ENCODE results near the gene GNB1L. TPM values are rescaled to one million over a fixed set of nuclear protein-coding genes. Genes with fewer than 3 reads are reported as not detected.

Gene GNB1L
- total and polyA plus RNA-seq, 2 donors (not counting 1 experiment from before 2014, with no cell fraction given): 6.6 to 12.1 TPM

DNA sequence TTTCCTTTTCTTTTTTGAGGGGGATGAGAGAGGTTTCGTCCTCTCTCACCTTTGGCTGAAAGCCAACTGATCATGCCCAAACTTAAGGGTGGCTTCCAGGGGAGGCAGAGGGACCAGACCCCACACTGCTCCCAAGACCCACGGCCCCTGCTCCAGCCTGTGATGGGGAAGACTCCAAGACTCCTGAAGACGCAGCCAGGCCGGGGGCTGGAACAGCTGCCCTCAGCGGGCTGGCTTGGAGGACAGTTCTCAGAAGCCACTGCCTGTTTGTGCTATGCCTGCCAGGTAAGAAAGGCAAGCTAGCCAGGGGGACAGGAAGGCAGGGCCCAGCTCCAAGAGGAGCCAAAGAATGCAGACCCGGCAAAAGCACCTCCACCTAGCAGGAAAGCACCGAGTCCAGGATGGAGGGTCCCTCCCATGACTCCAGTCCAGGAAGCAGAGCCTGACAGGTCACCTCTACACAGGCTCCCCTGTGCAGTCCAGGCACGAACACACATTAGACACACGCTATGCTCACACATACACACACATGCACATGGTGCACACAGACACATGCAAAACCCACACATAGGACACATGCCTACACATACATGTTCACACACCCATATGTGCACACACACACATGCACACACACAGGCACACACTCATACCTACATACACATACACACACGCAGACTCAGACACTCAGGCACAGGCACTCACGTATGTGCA, 31.3 kb downstream of the GNB1L start:
- Histone ChIP-seq H3K79me2 (ENCODE audit: control insufficient read depth, insufficient read depth, low read length) (peaks cover 8% of the 10 kb centered on the region), H3K27me3 (replicated peaks in 1 of 4; ENCODE audit: control extremely low read depth in 1 of 4, control insufficient read depth in 3 of 4, insufficient read depth in 4 of 4, low read length in 3 of 4) (no peaks in the 10 kb centered on the region), H3K27ac (ENCODE audit: low read length in 2 of 2) (no peak overlapping the region), H3K9ac (ENCODE audit: low read length) (no peak overlapping the region), H3K4me1 (ENCODE audit: control insufficient read depth in 2 of 2, insufficient read depth in 2 of 2, low read length in 2 of 2) (no peaks in the 10 kb centered on the region), H3K4me2 (replicated peaks; ENCODE audit: low read depth, low read length, poor library complexity, severe bottlenecking) (no peak overlapping the region), H2AFZ (ENCODE audit: insufficient read depth, low read depth, low read length, poor library complexity, severe bottlenecking) (no peak overlapping the region), H3K4me3 (ENCODE audit: control extremely low read depth in 1 of 5, extremely low read depth in 1 of 5, insufficient read depth in 1 of 5, low read depth in 2 of 5, low read length in 4 of 5) (no peak overlapping the region), H3K36me3 (replicated peaks in 1 of 2; ENCODE audit: control extremely low read depth in 1 of 2, control insufficient read depth in 1 of 2, extremely low read depth in 1 of 2, insufficient read depth in 2 of 2, low read length in 1 of 2) (peaks cover 0 to 5% of the 10 kb centered on the region in 2 experiments), H4K20me1 (ENCODE audit: control insufficient read depth, insufficient read depth, low read length, poor library complexity, severe bottlenecking) (no peaks in the 10 kb centered on the region), H3K9me3 (ENCODE audit: control extremely low read depth in 1 of 3, control insufficient read depth in 2 of 3, insufficient read depth in 1 of 3, low read length in 2 of 3) (no peaks in the 10 kb centered on the region)
- ATAC-seq (ENCODE audit: low read depth): no peak
- ChIA-PET CTCF (interaction anchor here (0.6 kb wide), 1 partner anchor 125 kb away, joined by 3 read pairs; no protein-coding TSS in a partner anchor), POLR2A (no interaction called here)
- no peaks in the 10 kb centered on the region for H3K27me3 Mint-ChIP-seq
- no peak overlapping the region for H3K27ac Mint-ChIP-seq
- no peak for DNase-seq
- WGBS (ENCODE audit: insufficient coverage): 90% methylated on average over 11 of the region's 11 CpGs
- TF ChIP-seq, protein P1, sequence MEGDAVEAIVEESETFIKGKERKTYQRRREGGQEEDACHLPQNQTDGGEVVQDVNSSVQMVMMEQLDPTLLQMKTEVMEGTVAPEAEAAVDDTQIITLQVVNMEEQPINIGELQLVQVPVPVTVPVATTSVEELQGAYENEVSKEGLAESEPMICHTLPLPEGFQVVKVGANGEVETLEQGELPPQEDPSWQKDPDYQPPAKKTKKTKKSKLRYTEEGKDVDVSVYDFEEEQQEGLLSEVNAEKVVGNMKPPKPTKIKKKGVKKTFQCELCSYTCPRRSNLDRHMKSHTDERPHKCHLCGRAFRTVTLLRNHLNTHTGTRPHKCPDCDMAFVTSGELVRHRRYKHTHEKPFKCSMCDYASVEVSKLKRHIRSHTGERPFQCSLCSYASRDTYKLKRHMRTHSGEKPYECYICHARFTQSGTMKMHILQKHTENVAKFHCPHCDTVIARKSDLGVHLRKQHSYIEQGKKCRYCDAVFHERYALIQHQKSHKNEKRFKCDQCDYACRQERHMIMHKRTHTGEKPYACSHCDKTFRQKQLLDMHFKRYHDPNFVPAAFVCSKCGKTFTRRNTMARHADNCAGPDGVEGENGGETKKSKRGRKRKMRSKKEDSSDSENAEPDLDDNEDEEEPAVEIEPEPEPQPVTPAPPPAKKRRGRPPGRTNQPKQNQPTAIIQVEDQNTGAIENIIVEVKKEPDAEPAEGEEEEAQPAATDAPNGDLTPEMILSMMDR (IDR thresholded peaks at IDR 0.05): no peak
- TF ChIP-seq EZH2 (IDR thresholded peaks at IDR 0.05; ENCODE audit: borderline replicate concordance, insufficient read depth, low read depth, low read length, poor library complexity, severe bottlenecking): no peak
- intact Hi-C loops (cut with micrococcal nuclease): no loop called here
- no peak overlapping the region for H3K4me3 Mint-ChIP-seq
- no peaks in the 10 kb centered on the region for H3K9me3 Mint-ChIP-seq (ENCODE audit: insufficient read depth)
- H3K4me1 Mint-ChIP-seq: peaks cover 1% of the 10 kb centered on the region

DNA sequence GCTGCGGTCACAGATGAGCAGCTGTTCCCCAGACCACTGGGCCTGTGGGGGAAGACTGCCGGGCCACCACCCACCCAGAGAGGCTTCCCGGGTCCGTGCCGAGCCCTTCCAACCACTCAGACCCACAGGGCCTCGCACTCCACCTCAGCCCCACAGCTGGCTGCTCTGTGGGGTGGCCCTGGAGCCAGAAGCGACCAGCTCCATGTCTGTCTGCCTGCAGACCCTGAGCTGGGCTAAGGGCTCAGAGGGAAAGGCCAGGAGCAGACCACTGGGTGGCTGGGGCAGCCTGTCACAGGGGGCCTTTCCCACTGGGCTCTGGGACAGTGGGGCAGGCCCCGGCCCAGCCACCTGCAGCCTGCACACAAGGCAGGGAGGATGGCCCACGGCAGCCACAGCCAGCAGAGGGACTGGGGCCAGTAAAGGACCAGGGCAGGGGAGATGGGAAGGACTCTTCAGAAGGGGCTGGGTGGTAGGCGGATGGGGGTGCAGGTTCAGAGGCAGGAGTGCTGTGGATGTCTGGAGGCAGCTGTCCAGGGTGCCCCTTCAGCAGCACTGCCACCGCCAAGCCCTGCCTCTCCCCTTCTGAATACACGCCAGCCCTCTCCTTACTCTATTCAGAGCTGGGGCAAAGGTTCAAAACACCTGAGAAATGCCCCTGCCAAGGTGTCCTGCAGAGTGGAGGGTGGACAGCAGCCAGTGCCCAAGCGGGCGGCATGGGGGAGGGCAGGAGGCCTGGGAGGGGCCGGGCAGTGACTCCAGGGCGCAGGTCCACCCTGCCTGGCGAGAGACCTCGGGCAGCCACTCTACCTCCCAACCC, 32.2 kb downstream of the GNB1L start:
- H3K36me3 ChIP-seq (replicated peaks in 1 of 2; ENCODE audit: control extremely low read depth in 1 of 2, control insufficient read depth in 1 of 2, extremely low read depth in 1 of 2, insufficient read depth in 2 of 2, low read length in 1 of 2): peaks cover 0 to 5% of the 10 kb centered on the region in 2 experiments
- Mint-ChIP-seq H3K27ac (no peak overlapping the region), H3K9me3 (ENCODE audit: insufficient read depth) (no peaks in the 10 kb centered on the region), H3K4me1 (peaks cover 1% of the 10 kb centered on the region), H3K4me3 (no peak overlapping the region), H3K27me3 (no peaks in the 10 kb centered on the region)
- no peak for ATAC-seq (ENCODE audit: low read depth)
- no peak overlapping the region for H3K4me2 ChIP-seq (replicated peaks; ENCODE audit: low read depth, low read length, poor library complexity, severe bottlenecking)
- H3K79me2 ChIP-seq (ENCODE audit: control insufficient read depth, insufficient read depth, low read length): peaks cover 8% of the 10 kb centered on the region
- H3K27ac ChIP-seq (ENCODE audit: low read length in 2 of 2): no peak overlapping the region
- no peak overlapping the region for H3K4me3 ChIP-seq (ENCODE audit: control extremely low read depth in 1 of 5, extremely low read depth in 1 of 5, insufficient read depth in 1 of 5, low read depth in 2 of 5, low read length in 4 of 5)
- H2AFZ ChIP-seq (ENCODE audit: insufficient read depth, low read depth, low read length, poor library complexity, severe bottlenecking): no peak overlapping the region
- ChIA-PET POLR2A (no interaction called here), CTCF (interaction anchor here (0.6 kb wide), 1 partner anchor 126 kb away, joined by 3 read pairs; no protein-coding TSS in a partner anchor)
- H3K27me3 ChIP-seq (replicated peaks in 1 of 4; ENCODE audit: control extremely low read depth in 1 of 4, control insufficient read depth in 3 of 4, insufficient read depth in 4 of 4, low read length in 3 of 4): no peaks in the 10 kb centered on the region
- intact Hi-C loops (cut with micrococcal nuclease): no loop called here
- H3K4me1 ChIP-seq (ENCODE audit: control insufficient read depth in 2 of 2, insufficient read depth in 2 of 2, low read length in 2 of 2): no peaks in the 10 kb centered on the region
- DNase-seq: no peak
- no peak for TF ChIP-seq EZH2 (IDR thresholded peaks at IDR 0.05; ENCODE audit: borderline replicate concordance, insufficient read depth, low read depth, low read length, poor library complexity, severe bottlenecking)
- H3K9ac ChIP-seq (ENCODE audit: low read length): no peak overlapping the region
- H4K20me1 ChIP-seq (ENCODE audit: control insufficient read depth, insufficient read depth, low read length, poor library complexity, severe bottlenecking): no peaks in the 10 kb centered on the region
- 92% methylated on average over 10 of the region's 18 CpGs for WGBS (ENCODE audit: insufficient coverage)
- H3K9me3 ChIP-seq (ENCODE audit: control extremely low read depth in 1 of 3, control insufficient read depth in 2 of 3, insufficient read depth in 1 of 3, low read length in 2 of 3): no peaks in the 10 kb centered on the region

Data from B cell (primary cell).